GM18517 (cell line): ENCODE results near the gene ADCY5.

Experiments
- ATAC-seq: cut with Tn5 transposase; IDR thresholded peaks from one replicate; pipeline ENCODE4 v1.9.1; 2021; ENCODE audit warnings: mild to moderate bottlenecking, moderate library complexity; ENCODE audit not compliant: unreplicated experiment

ADCY5 gene

DNA sequence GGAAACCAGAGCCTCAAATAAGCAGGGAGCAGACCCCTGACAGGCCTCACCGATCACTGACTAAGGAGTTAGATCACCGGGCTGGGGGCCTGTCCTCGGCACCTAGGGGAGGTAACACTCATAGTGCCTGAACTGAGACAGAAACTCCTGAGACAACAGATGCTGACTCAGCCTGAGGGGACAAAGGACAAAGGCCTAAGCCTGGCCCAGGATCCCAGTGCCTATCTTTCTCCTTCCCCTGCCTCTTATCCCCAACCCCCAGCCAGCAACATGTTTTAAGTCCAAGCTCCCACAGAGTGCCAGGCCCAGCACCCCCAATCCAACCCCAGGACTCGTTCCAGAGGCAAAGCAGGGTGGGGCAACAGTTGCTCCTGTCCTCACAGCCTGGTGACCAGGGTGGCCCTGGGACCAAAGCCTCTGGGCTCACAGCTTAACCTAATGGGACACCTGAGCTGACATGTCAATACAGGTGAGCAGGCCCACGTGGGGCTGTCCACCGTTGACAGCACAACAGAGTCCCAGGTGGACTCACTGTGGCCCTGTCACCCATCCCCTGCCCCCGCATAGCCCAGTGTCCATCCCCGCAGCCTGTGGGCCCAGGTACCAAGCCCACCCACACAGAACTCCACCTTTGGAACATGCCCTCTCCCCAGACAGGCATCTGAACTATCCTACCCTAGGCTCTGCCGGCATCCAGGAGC is 37.4 kb downstream of the ADCY5 start:
- ATAC-seq = no peak

DNA sequence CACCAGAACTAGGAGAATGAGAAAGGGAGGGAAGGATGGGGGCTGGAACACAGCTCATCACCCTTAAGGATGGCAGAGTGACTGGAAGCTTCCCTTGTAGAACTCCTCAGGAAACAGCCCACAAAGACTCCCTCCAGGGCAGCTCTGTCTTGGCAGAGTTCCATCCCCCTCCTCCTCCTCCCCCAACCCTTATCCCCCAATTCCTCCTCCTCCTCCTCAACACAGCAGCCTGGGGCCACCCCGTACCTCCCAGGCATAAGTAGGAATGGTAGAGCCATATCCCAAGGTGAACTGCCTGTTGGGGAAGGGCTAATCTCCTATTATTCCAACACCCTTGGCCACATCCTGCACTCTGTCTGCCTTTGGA is 38.8 kb downstream of the ADCY5 start:
- ATAC-seq = no peak

DNA sequence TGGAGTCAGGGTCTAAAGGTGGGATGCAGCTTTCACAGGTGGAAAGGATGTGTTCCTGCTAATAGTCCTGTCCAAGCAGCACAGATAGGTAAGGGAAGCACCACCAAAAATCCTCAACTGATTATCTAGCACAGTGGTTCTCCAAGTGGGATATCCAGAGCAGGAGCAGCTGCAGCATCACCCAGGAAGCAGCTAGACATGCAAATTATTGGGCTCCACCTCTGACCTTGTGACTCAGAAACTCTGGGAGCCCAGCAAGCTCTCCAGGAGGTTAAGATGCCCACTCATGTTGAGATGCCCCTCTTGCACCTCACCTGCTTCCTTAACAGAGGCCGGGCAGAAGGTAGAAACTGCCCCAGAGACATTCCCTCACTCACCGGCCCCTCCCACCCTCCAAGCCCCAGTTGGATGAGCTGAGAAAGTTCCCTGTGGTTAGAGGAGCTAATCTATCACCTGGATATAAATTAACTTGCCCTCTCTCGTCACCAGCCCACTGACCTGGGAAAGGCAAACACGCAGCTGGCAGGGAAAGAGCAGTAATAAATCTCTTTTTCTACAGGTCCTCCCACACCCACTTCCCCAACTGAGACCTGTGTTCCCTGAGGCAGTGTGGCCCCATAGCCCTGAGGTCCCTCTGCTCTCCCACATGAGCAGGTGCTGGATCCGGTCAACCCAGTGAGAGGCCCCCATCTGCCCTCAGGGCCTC is 39.3 kb downstream of the ADCY5 start:
- ATAC-seq = no peak

DNA sequence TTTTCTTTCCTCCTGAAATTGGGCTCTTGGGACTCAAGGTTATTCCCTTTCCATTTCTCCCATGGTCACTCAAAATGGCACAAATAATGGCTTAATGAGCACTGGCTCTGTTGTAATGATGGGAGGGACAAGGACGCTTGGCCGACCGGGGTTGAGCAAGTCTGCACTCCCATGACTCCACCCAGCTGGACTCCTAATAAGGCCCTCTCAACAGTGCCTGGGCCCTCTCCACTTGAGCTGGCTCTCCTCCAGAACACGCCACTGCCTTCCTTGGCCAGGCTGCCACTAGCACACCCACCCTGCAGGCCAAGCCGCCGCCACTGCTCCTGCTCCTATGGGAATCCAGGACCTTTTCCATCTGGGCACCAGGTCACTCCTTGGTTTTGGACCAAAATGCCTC is 42.3 kb downstream of the ADCY5 start:
- no peak for ATAC-seq

DNA sequence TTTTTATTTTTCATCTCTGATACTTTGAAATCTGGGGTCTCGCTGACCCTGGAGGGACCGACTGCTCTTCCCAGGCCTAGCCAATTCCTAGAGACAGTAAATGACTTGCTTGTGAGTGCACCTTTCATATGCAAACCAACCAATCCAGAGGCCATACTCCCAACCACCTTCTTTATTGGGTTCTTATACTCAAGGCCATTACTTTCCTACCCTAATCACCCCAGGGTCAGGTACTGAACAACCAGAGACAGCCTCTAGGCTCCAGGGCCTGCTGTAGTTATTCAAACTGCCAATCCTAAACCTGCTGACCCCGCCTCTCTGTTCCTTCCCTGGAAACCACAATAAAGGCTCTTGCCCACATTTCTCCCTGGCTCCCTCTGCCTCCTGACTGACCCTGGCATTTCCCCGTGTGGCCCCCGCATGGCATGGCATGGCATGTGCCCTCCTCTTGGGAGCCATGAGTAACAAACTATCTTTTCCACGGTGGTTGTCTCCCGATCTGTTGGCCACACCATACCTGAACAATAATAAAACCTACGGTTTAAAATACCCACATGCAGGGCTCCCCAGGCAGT is 42.9 kb downstream of the ADCY5 start:
- ATAC-seq = no peak

DNA sequence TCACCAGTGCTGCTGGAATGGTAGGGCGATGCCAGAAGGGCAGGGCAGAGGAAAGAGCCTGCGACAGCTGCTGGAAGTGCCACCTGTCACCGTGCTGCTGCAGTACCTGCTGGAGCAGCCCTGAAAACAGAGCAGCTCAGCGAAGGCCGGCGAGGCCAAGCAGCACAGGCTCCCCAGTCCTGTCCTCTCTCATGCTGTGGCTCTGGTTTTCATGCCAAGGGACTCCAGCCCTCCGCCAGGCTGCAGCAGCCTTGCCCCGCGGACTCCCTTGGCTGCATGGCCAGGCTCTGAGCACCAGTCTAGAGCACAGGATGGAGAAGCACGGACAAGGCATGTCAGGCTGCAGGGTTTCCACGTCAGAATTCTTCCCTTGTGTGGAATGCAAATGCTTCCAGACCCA is 43.9 kb downstream of the ADCY5 start:
- no peak for ATAC-seq

DNA sequence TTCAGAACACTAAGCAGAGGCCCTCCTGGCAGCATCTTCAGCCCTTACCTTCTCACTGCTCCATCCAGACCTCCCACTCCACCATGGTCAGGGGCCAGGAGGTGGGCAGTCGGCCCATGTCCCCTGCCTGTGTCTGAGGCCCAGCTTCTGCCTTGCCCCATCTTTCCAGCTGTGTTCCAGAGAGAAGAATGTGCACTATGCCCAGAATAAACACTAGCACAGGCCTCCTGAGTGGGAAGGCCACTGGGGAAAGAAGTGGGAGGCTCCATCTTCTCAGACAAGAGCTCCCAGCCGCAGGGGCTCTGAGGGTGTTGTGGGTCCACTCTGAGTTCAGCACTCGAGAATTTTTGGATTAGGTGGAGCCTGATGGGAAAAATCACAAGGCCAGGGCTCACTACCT is 44.5 kb downstream of the ADCY5 start:
- ATAC-seq = no peak

DNA sequence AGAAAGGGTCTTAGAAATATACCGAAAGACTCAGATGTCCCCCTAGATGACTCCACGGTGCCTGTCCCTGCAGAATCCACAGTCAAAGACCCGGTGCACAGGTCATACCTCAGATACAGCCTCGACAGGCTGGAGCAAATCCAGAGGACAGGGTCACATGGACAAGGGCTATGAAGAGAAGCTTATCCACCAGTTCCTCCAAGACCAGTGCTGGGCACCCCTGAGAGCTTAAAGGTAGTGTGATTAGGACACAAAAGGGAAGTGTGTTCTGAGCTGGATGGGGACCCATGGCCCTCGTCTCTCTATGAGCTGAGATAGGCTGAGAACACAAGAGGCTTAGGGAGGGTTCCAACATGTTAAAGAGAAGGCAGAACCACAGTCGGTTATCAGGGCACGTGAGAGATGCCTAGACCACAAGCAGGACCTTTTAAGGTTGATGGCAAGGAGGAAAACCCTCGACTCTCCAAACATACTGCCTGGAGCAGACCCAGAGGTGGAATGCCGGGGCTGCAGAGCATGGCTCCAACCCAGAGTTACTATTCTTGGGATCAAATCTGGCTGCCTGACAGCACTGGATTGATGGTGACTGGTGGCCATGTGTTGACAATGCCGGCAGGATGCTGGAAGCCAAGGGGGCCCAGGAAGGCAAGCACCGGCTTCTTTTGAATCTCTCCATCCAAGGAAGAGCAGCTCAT is 46.9 kb downstream of the ADCY5 start:
- ATAC-seq = no peak

DNA sequence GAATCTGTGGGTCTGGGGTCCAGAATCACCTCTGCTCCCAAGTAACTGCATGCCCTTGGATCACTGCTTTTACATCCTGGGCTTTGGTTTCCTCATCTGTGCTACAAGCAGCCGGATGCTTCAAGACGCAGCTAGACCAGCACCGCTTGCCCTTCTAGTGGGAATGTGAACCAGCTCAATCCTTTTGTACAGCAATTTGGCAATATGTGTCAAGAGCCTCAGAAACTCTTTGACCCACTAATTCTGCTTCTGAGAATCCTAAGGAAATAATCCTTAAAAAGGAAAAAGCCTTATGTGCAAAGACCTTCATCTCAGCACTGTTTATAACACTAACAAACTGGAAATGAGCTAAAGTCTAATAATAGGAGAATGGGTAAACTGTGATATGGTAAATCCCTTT is 48.7 kb downstream of the ADCY5 start:
- ATAC-seq = no peak

DNA sequence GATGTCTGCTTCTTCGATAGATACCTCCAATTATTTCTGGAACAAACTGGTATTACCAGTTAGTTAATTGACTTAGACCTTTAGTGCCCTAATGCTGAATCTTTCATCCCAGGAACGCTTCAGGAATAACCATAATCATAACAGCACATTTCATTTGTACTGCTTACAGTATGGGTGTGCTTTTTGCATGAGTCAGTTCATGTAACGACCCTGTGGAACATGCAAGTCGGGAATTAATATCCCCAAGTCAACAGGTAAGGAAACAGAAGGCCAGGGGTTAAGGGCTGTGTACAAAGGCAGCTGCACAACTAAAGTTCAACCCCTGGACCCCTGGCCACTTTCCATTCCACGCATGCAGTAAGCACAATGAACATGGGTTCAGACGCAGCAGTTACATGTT is 49.2 kb downstream of the ADCY5 start:
- ATAC-seq = no peak

DNA sequence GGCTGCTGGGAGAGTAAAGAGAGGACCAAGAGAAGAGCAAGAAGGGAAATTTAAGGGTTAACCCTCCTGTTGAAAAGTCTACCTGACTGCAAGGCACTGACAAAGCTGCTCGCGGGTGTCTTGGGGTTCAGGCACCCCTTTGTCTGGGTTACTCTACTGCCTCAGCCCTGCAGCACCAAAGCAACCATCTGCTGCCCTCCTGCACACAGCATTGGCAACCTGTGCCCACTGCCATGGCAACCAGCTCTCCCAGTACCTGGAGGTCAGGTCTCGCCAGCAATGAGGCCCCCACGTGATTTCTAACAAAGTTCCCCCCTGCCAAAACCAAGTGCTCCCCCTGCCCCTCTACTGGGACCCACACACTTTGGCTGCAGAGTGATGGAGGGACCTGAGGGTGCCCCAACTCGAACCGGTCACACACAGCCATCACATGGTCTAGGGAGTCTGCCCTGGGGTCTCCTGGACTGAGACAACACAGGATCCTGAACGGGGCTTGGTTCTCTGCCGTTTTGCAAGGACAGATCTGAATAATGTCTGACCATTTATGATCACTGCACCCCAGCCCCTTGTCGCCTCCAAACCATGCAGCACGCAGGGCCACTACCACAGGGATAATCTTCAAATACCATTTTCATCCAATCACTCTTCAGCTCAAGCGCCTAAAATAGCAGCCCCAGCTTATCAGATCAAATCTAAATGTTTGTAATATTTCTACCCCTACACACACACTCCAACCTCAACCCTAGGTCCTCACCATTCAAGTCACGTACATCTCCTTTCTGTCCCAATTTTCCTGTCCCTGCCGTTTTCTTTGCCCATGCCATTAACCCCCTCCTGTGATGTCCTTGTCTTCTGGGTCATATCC is 50.7 kb downstream of the ADCY5 start:
- ATAC-seq = no peak

DNA sequence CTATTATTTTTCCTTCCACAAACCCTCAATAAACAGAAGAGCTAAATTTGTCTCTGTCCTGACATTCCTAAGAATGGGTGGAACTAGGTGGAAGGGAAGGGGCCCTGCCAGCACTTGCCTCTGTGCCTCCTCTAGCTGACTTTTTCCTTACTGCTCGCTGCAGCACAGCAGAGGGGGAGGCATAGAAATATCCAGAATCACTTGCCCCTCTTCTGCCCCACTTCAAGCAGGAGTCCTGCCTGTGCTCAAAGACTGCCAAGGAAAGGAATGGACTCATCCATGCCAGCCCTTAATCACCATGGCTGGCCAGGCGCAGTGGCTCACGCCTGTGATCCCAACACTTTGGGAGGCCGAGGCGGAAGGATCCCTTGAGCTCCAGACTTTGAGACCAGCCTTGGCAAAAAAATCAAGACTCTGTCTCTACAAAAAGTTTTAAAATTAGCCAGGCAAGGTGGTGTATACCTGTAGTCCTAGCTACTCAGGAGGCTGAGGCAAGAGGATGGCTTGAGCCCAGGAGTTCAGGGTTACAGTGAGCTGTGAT is 51.8 kb downstream of the ADCY5 start:
- no peak for ATAC-seq

DNA sequence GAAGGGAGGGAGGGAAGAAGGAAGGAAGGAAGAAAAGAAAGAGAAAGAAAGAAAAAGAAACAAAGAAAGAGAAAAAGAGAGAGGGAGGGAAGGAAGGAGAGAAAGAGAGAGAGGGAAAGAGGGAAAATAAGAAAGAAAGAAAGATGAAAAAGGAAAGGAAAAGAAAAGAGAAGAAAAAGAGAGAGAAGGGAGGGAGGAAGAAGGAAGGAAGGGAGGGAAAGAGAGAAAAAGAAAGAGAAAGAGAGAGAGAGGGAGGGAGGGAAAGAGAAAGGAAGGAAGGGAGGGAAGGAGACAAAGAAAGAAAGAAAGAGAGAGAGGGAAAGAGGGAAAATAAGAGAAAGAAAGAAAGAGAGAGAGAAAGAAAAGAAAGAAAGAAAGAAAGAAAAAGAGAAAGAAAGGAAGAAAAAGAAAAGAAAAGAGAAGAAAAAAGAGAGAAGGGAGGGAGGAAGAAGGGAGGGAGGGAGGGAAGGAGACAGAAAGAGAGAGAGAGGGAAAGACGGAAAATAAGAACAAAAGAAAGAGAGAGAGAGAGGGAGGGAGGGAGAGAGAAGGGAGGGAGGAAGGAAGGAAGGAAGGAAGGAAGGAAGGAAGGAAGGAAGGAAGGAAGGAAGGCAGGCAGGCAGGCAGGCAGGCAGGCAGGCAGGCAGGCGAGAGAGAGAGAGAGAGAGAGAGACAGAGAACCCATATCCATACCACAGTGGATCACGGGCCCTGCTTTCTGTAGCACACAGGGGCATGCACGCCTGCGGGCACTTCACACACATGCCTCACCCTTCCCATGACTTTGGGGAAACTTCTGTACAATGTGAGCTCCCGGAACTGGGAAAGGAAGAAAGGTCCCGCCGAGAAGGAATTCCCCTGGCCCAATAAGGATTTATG is 52.5 kb downstream of the ADCY5 start:
- no peak for ATAC-seq

DNA sequence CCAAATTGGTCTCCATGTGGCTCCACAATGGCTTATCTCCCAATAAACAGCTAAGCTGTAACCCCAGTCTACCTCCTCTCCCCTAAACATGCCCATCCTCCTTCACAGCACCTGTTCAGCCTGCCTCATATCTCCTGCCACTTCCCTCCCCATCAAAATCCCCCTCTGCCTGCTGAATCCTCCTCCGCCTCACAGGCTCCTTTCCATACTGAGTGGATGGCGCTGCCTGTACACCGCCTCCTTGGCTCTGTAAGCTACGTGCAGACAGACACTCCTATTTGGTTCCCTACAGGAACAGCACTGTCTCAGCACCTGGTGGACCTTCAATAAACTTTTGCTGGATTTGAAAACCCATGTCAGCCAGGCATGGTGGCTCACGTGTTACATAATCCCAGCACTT is 53.7 kb downstream of the ADCY5 start:
- ATAC-seq = no peak

DNA sequence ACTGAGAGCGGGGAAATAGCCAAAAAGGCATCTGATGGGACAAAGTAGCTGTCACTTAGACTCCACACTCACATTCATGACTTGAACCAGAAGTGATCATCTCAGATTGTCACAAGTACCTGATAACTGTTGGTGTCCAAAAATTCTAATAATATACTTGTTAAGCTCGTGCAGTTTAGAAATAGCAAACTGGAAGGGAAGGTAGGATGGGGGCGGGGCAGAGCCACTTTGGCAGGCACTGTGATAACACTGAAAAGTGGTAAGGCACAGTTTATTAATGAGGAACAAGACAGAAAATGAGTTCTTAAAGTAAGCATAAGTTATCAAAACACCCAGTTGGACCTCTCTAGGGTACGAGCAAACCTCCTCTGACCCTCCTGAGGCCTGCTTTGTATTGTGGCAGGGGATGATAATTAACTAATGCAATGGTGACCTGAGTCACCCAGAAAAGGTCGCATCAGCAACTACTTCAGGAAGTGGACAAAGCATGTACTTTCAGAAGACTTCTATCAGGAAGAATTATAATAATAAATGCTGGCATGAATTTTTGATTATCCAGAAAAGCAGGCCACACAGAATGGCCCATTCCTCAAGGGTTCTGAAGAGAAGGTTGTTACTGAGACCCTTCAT is 54.4 kb downstream of the ADCY5 start:
- no peak for ATAC-seq

DNA sequence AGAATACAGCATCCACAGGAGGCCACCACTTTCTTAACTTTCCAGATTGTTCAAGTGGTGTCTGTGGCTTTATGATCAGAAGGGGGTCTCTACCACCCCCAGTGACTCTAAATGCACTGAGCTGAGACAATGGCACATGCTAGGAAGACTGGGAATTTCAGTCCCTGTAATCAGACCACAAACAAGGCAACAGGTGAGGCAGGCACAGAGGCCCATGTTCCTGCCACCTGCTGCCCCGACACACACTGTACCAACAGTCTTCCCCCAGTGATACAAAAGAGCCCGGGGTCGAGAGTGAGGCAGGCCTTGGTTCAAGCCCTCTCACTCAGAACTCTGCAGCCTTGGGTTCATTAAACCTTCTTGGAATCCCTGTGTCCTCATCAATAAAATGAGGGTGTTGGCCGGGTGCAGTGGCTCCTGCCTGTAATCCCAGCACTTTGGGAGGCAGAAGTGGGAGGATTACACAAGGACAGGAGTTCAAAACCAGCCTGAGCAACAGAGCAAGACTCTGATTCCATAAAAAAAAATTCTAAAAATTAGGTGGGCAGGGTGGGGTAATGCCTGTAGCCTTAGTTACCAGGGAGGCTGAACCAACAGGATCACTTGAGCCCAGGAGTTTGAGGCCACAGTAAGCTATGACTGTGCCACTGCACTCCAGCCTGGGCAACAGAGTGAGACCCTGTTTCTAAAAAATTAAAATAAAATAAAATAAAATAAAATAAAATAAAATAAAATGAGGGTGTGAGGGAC is 55.8 kb downstream of the ADCY5 start:
- no peak for ATAC-seq

DNA sequence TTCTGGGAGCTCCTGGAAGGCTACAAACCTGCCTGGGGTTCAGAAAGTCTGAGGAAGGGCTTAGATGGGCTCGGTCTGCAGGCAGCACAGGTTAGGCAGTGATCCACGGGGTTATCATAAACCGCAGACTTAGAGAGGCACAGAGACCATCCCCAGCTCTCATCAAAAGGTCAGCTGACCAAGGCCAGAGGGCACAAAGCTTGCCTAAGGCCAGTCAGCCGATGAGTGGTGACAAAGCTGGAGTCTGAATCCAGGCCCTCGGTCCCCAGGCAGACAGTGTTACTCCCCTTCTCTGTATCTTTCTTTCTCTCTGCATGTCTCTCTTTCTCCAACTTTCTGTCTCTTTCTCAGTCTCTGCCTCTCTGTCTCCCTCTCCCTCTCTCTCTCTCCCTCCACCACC is 56.5 kb downstream of the ADCY5 start:
- no peak for ATAC-seq

DNA sequence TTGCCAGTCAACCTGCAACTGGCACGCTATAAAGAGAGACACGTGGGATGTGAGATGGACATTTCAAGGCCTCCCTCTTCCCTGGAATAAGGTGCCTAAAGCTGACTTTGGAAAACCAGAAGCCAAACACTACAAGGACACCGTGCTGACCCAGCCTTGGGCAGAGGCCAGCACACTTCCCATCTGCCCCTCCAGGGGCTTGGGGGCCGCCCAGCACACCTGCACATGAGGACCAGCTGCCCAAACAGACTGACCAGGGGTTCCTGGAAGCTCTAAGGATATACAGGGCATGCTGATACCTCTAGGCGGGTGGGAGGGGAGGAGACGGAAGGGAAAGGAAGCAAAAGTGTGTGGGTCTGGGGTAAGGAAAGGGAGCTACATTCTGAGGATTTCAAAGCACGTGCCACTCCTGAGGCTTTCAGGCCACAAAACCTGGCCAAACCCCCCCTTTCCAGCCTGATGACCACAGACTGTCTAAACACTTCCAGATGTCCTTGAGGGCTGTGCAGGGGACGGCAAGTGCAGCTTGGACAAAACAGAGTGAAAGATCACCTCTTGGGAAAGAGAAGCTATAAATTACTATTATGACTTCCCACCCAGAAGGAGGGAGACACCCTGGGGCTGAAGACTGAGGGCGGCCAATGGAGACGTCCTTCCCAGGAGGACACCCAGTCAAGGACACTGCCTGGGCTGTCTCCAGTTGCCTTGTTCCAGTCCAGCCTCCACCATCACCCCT is 57.9 kb downstream of the ADCY5 start:
- no peak for ATAC-seq
